ENCODE data around the gene ZBTB5. TPM values are rescaled to one million over a fixed set of nuclear protein-coding genes. Genes with fewer than 3 reads are reported as not detected.
"Not testable (repeated sequence)": the region's sequence is repeated elsewhere in the genome, so short reads cannot be mapped to it uniquely, and the experiment has no call there.

ZBTB5 gene
- total and polyA plus RNA-seq, 9 of the 15 experiments (the other 6 are each of a cell fraction or from before 2014, with no cell fraction given): 2.3 to 43.2 (median 15.5) TPM

GRCh38 chr9:37467530-37467929 lies 2.3 kb upstream of the ZBTB5 start (continued):
- TF ChIP-seq ZBTB40 (IDR thresholded peaks at IDR 0.05) (peak; percentile 49), CXXC5 (CRISPR knock-in tag; IDR thresholded peaks at IDR 0.05) (peak; percentile 51), DPF2 (IDR thresholded peaks at IDR 0.05) (peak; percentile 15; the same call in 1 of the 2 replicates), POLR3A (IDR thresholded peaks at IDR 0.05; ENCODE audit: borderline replicate concordance, extremely low read depth, insufficient read depth, insufficient read length) (peak; percentile 46), ZNF740 (tag; IDR thresholded peaks at IDR 0.05) (0 out of 4 replicates have a peak, but pooled peaks of 1 of the 2 experiments have one; percentile 40), PHF20 (IDR thresholded peaks at IDR 0.05; ENCODE audit: partially characterized antibody) (peak; percentile 23), TEAD4 (IDR thresholded peaks at IDR 0.05; ENCODE audit: low read length) (0 out of 2 replicates have a peak, but pooled peaks have one; percentile 10), CC2D1A (IDR thresholded peaks at IDR 0.05) (0 out of 2 replicates have a peak, but pooled peaks have one; percentile 15), SMARCC2 (IDR thresholded peaks at IDR 0.05; ENCODE audit: low read depth) (peak; percentile 32; the same call in 1 of the 2 replicates), CEBPB (tag; IDR thresholded peaks at IDR 0.05) (peak; percentile 95), TBP (optimal IDR thresholded peaks at IDR 0.05; ENCODE audit: low read depth, low read length) (peak; percentile 66), USF1 (CRISPR knock-in tag; IDR thresholded peaks at IDR 0.05) (0 out of 2 replicates have a peak, but pooled peaks have one; percentile 29), BCOR (IDR thresholded peaks at IDR 0.05) (peak; percentile 83), SMARCA4 (IDR thresholded peaks at IDR 0.05) (0 out of 2 replicates have a peak, but pooled peaks have one; percentile 10), CEBPG (CRISPR knock-in tag; IDR thresholded peaks at IDR 0.05) (0 out of 2 replicates have a peak, but pooled peaks have one; percentile 46), CEBPG (tag; conservative IDR thresholded peaks at IDR 0.05 in 1 of 2, IDR thresholded peaks at IDR 0.05 in 1 of 2) (peak; percentile 80 to 92), SMARCA5 (IDR thresholded peaks at IDR 0.05) (0 out of 2 replicates have a peak, but pooled peaks have one; percentile 38)
- TF ChIP-seq ZBTB40 (CRISPR knock-in tag; IDR thresholded peaks at IDR 0.05); ZNF740 (CRISPR knock-in tag; IDR thresholded peaks at IDR 0.05); TEAD4 (CRISPR knock-in tag; IDR thresholded peaks at IDR 0.05; ENCODE audit: borderline replicate concordance): not testable (repeated sequence)

All from K562 (cell line).